Upper lobe of left lung (tissue), 6 donors: Measurements from ENCODE around the gene TPRA1. TPM values are rescaled to one million over a fixed set of nuclear protein-coding genes. Genes with fewer than 3 reads are reported as not detected.

ENCODE experiments used
- ATAC-seq, 2 donors: fragments of 200-7000 bp; cut with Tn5 transposase; one replicate each; pipeline ENCODE4 v1.9.1; 2022; ENCODE audit warnings: mild to moderate bottlenecking in 2 of 2, moderate library complexity in 2 of 2; ENCODE audit not compliant: low FRiP score in 2 of 2
- DNase-seq, 2 donors: peaks; one replicate each; pipeline ENCODE4 v3.0.0-alpha.2; 2019 to 2020
- H3K27ac ChIP-seq, 4 donors: fragments of 200-600 bp; sonication (generic); one replicate each; pipeline ENCODE4 v1.5.1; 2016 to 2019
- H3K27me3 ChIP-seq, 4 donors: fragments of 200-600 bp; sonication (generic); one replicate each; pipeline ENCODE4 v1.5.1; 2017 to 2019
- H3K36me3 ChIP-seq, 4 donors: fragments of 200-600 bp; sonication (generic); one replicate each; pipeline ENCODE4 v1.5.1; 2016 to 2019
- H3K4me1 ChIP-seq, 4 donors: fragments of 200-600 bp; sonication (generic); one replicate each; pipeline ENCODE4 v1.5.1; 2018 to 2019
- H3K4me3 ChIP-seq, 4 donors: fragments of 200-600 bp; sonication (generic); one replicate each; pipeline ENCODE4 v1.5.1; 2017 to 2019; ENCODE audit warnings: mild to moderate bottlenecking in 2 of 4, moderate library complexity in 1 of 4
- H3K9me3 ChIP-seq, 4 donors: fragments of 200-600 bp; sonication (generic); one replicate each; pipeline ENCODE4 v1.5.1; 2018 to 2019
- CTCF ChIP-seq, 6 experiments: fragments of 450-650 bp in 4 of 6; fragments of 200-600 bp in 2 of 6; sonication (generic) in 2 of 6; IDR thresholded peaks; one replicate each; pipeline ENCODE4 v1.5.1; 2016 to 2019; ENCODE audit warnings: antibody characterized with exemption in 6 of 6
- EP300 ChIP-seq, 4 donors: sonication (generic); formaldehyde crosslinking; IDR thresholded peaks; one replicate each; pipeline ENCODE4 v1.5.1; 2017; ENCODE audit warnings: antibody characterized with exemption in 4 of 4, control low read depth in 2 of 4
- POLR2A ChIP-seq, 4 donors: fragments of 450-650 bp; IDR thresholded peaks; one replicate each; pipeline ENCODE4 v1.5.1; 2016 to 2017; ENCODE audit warnings: antibody characterized with exemption in 4 of 4, mild to moderate bottlenecking in 2 of 4
- POLR2AphosphoS5 ChIP-seq, 2 donors: sonication (generic); formaldehyde crosslinking; IDR thresholded peaks; one replicate each; pipeline ENCODE4 v1.5.1; 2017; ENCODE audit warnings: antibody characterized with exemption in 2 of 2
- WGBS, 2 donors: methylation state at CpG; one replicate each; pipeline ENCODE4 v1.1.5; 2017 to 2018; 5-methylcytosine and 5-hydroxymethylcytosine counted together
- total RNA-seq, 6 donors: library from RNA; depleted of rRNA in 4 of 6; stranded (reverse); fragments of >200 nt in 4 of 6; gene quantifications; one replicate each; pipeline versions ENCODE4 v1.1.0 to v1.2.1, GENCODE V29; 2016 to 2021
- donor health status: DM: no; HTN: no; CAD: no; lungs with moderate emphysema.
- donor health status: DM: no; HTN: yes; CAD: no; lungs with severe emphysema.

TPRA1 gene
- total RNA-seq, 6 donors from 2014 or later, result 16.8 to 44.4 (median 40.3) TPM

DNA sequence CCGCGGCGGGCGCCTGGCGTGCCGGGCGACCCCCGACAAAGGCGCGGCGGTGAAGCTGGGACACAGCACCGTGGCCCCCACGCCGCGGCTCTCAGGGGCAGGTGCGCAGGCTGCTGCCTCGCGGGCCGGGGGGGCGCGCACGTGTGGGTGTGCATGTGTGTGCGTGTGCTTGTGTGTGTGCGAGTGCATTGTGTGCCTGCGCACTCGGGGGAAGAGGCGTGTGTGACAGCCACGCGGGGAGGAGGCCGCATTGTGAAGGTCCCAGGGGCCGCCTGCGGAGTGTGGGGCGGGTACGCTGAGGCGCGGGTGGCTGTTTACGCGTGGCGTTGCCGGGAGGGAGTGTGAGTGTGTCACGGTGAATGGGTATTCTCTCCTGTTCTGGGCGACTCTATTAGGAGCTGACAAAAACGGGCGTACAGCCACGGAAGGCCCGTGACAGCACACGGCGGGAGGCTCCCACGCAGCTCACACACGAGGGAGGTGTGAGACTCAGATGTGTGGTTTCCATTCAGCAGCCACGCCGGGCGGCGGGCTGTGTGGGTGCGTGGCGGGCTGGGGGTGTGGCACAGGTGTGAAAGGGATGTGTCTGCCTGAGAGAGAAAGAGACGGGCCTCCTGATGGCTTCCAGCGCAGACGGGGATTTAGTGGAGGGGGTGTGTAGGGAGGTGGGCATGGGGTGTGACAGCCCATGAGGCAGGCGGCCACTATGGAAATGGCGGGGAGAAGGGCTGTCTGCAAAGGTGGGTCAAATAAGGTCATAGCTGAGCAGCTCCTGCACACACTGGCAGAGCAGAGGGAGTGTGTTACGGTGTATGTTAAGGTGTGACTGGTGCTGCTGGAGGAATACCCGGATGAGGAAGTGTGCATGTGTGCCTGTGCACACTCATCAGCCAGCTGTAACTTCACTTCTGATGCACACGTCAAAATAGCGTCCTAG is 39.2 kb upstream of the TPRA1 start:
- WGBS, 2 donors, result 17 to 35% methylated on average over 31 to 65 of the region's 65 CpGs
- Histone ChIP-seq H3K36me3 (no peaks in the 10 kb centered on the region), H3K27ac (peak overlapping the region in 1 of 4 donors; percentile 16), H3K4me1 (peaks cover 12 to 16% (median 12%) of the 10 kb centered on the region in 4 donors), H3K4me3 (peak overlapping the region in 3 of 4 donors; percentile 47 to 60 (median 56)), H3K9me3 (no peaks in the 10 kb centered on the region), H3K27me3 (peaks cover 0 to 11% (median 5%) of the 10 kb centered on the region in 4 donors)
- peak; percentile 39 to 44 for ATAC-seq
- no peak for TF ChIP-seq CTCF (IDR thresholded peaks at IDR 0.05)
- no peak for TF ChIP-seq POLR2AphosphoS5 (IDR thresholded peaks at IDR 0.05)
- TF ChIP-seq EP300 (IDR thresholded peaks at IDR 0.05), result no peak
- TF ChIP-seq POLR2A (IDR thresholded peaks at IDR 0.05), result no peak
- DNase-seq, result peak in 1 of 2 donors; percentile 83

GRCh38 chr3:127628788-127629466 is 38.4 kb upstream of the TPRA1 start, which contains the start of gene PODXL2:
TSS of gene PODXL2 (plus strand) at chr3:127629185. CDS start at chr3:127629220, 35 bp downstream.
- H3K27ac ChIP-seq, result peak within 1 kb of the TSS in 1 of 4 donors; percentile 16
- peaks cover 0 to 11% (median 5%) of the 10 kb centered on the region in 4 donors for H3K27me3 ChIP-seq
- peak; percentile 36 to 93 for DNase-seq
- H3K4me1 ChIP-seq, result peaks cover 12 to 16% (median 12%) of the 10 kb centered on the region in 4 donors
- 6 to 23% methylated on average over 18 to 38 of the region's 105 CpGs for WGBS, 2 donors
- TF ChIP-seq POLR2AphosphoS5 (IDR thresholded peaks at IDR 0.05), result no peak
- TF ChIP-seq POLR2A (IDR thresholded peaks at IDR 0.05), result no peak
- no peak for TF ChIP-seq CTCF (IDR thresholded peaks at IDR 0.05)
- no peak for TF ChIP-seq EP300 (IDR thresholded peaks at IDR 0.05)
- H3K9me3 ChIP-seq, result no peaks in the 10 kb centered on the region
- peak; percentile 8 to 82 for ATAC-seq
- H3K36me3 ChIP-seq, result no peaks in the 10 kb centered on the region
- H3K4me3 ChIP-seq, result peak within 1 kb of the TSS in 3 of 4 donors; percentile 47 to 60 (median 56)

DNA sequence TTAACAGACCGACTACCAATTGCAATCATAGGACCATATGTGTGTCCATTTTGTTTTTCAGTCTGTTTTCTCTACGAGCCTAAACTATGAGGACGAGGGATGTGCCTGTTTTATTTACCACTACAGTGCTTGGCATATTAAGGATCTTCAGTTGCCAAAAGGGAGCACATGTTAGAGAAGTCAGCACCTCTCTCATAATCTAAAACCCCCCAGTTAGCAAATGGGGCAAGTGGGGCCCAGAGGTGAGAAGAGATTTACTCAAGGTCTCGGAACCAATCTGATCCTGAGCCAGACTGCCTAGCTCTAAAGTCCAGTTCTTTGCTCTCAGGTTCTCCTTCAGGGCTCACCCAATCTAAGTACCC is 37.9 kb upstream of the TPRA1 start:
- no peaks in the 10 kb centered on the region for H3K36me3 ChIP-seq
- 75 to 78% methylated on average over 4 of the region's 4 CpGs for WGBS, 2 donors
- TF ChIP-seq CTCF (IDR thresholded peaks at IDR 0.05), result no peak
- no peak for TF ChIP-seq POLR2A (IDR thresholded peaks at IDR 0.05)
- TF ChIP-seq POLR2AphosphoS5 (IDR thresholded peaks at IDR 0.05), result no peak
- no peak for TF ChIP-seq EP300 (IDR thresholded peaks at IDR 0.05)
- no peak overlapping the region for H3K4me3 ChIP-seq
- peaks cover 12 to 16% (median 12%) of the 10 kb centered on the region in 4 donors for H3K4me1 ChIP-seq
- DNase-seq (no peak), ATAC-seq (no peak)
- H3K9me3 ChIP-seq, result no peaks in the 10 kb centered on the region
- peaks cover 0 to 11% (median 5%) of the 10 kb centered on the region in 4 donors for H3K27me3 ChIP-seq
- H3K27ac ChIP-seq, result no peak overlapping the region

DNA sequence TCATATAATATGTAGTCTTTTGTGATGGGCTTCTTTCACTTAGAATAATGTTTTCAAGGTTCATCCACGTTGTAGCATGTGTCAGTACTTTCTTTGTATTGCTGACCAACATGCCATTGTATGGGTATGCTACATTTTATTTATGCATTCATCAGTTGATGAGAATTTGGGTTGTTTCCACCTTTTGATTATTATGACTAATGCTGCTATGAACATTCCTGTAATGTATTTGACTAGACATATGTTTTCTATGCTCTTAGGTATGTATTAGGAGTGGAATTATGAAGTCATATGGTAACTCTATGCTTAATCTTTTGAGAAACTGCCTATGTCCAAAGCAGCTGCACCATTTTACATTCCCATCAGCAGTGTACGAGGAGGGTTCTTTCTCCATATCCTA is 35.3 kb upstream of the TPRA1 start:
- Histone ChIP-seq H3K4me1 (peaks cover 12 to 16% (median 12%) of the 10 kb centered on the region in 4 donors), H3K4me3 (no peak overlapping the region), H3K27ac (no peak overlapping the region), H3K9me3 (no peaks in the 10 kb centered on the region), H3K27me3 (peaks cover 0 to 11% (median 5%) of the 10 kb centered on the region in 4 donors), H3K36me3 (peaks cover 0 to 12% (median 11%) of the 10 kb centered on the region in 4 donors)
- WGBS, 2 donors, result 52 to 58% methylated on average over 2 of the region's 2 CpGs
- ATAC-seq (no peak), DNase-seq (no peak)
- TF ChIP-seq POLR2A (IDR thresholded peaks at IDR 0.05), result no peak
- no peak for TF ChIP-seq CTCF (IDR thresholded peaks at IDR 0.05)
- TF ChIP-seq EP300 (IDR thresholded peaks at IDR 0.05), result no peak
- TF ChIP-seq POLR2AphosphoS5 (IDR thresholded peaks at IDR 0.05), result no peak
